ENCODE results near the gene PRTFDC1.

PRTFDC1 gene

GRCh38 chr10:24882047-24882698 is 70.2 kb downstream of the PRTFDC1 start:
- in situ Hi-C loops (cut with MboI; ENCODE audit: low sequenced_read_pairs), result no loop called here

- in situ Hi-C loops (cut with MboI; ENCODE audit: low sequenced_read_pairs), result no loop called here
These were observed 72.5 kb downstream of the PRTFDC1 start for GRCh38 chr10:24879861-24880260.

- in situ Hi-C loops (cut with MboI; ENCODE audit: low sequenced_read_pairs), result no loop called here
These were observed 78.3 kb downstream of the PRTFDC1 start for GRCh38 chr10:24874133-24874532.

- in situ Hi-C loops (cut with MboI; ENCODE audit: low sequenced_read_pairs), result no loop called here
These were observed 79.1 kb downstream of the PRTFDC1 start for GRCh38 chr10:24873281-24873683.

GRCh38 chr10:24872790-24873182 is 79.6 kb downstream of the PRTFDC1 start:
- in situ Hi-C loops (cut with MboI; ENCODE audit: low sequenced_read_pairs), result no loop called here

GRCh38 chr10:24872049-24872789 is 80.2 kb downstream of the PRTFDC1 start:
- in situ Hi-C loops (cut with MboI; ENCODE audit: low sequenced_read_pairs), result no loop called here

- in situ Hi-C loops (cut with MboI; ENCODE audit: low sequenced_read_pairs), result no loop called here
These were observed 81.1 kb downstream of the PRTFDC1 start for GRCh38 chr10:24871011-24871935.

- in situ Hi-C loops (cut with MboI; ENCODE audit: low sequenced_read_pairs), result no loop called here
These were observed 82.9 kb downstream of the PRTFDC1 start for GRCh38 chr10:24869354-24870015.

- in situ Hi-C loops (cut with MboI; ENCODE audit: low sequenced_read_pairs), result no loop called here
These were observed 85.5 kb downstream of the PRTFDC1 start for GRCh38 chr10:24866604-24867583.

GRCh38 chr10:24865783-24866182 is 86.6 kb downstream of the PRTFDC1 start:
- in situ Hi-C loops (cut with MboI; ENCODE audit: low sequenced_read_pairs), result no loop called here

GRCh38 chr10:24862589-24862988 is 89.8 kb downstream of the PRTFDC1 start:
- in situ Hi-C loops (cut with MboI; ENCODE audit: low sequenced_read_pairs), result no loop called here

- in situ Hi-C loops (cut with MboI; ENCODE audit: low sequenced_read_pairs), result no loop called here
These were observed 93.8 kb downstream of the PRTFDC1 start for GRCh38 chr10:24858288-24859270.

GRCh38 chr10:24857031-24857725 is 95.2 kb downstream of the PRTFDC1 start:
- in situ Hi-C loops (cut with MboI; ENCODE audit: low sequenced_read_pairs), result no loop called here

- in situ Hi-C loops (cut with MboI; ENCODE audit: low sequenced_read_pairs), result no loop called here
These were observed 98.2 kb downstream of the PRTFDC1 start for GRCh38 chr10:24854256-24854655.

GRCh38 chr10:24853661-24854060 is 98.7 kb downstream of the PRTFDC1 start:
- in situ Hi-C loops (cut with MboI; ENCODE audit: low sequenced_read_pairs), result no loop called here

- in situ Hi-C loops (cut with MboI; ENCODE audit: low sequenced_read_pairs), result no loop called here
These were observed 100.8 kb downstream of the PRTFDC1 start for GRCh38 chr10:24851629-24852028.

- in situ Hi-C loops (cut with MboI; ENCODE audit: low sequenced_read_pairs), result no loop called here
These were observed 101.6 kb downstream of the PRTFDC1 start for GRCh38 chr10:24850727-24851296.
